Cardiac fibroblast (primary cell): Measurements from ENCODE around the gene PRR7.

Experiments used
- DNase-seq, 2 donors: peaks; one replicate each; pipeline versions ENCODE4 v3.0.0 to v3.0.0-alpha.2; 2010; ENCODE audit warnings: low read depth in 2 of 2
- H3K4me3 ChIP-seq, 2 donors: replicated peaks in 1 of 2; 1 replicate in 1 of 2; 2 replicates in 1 of 2; pipeline ENCODE4 v1.5.1; 2011; ENCODE audit warnings: low read depth in 2 of 2, low read length in 2 of 2, mild to moderate bottlenecking in 2 of 2, moderate library complexity in 1 of 2
- TF ChIP-seq, protein P1 (sequence below): IDR thresholded peaks from one replicate; pipeline ENCODE4 v1.5.1; 2011; ENCODE audit warnings: low read depth, mild to moderate bottlenecking, low read length, inconsistent platforms

Gene PRR7

DNA sequence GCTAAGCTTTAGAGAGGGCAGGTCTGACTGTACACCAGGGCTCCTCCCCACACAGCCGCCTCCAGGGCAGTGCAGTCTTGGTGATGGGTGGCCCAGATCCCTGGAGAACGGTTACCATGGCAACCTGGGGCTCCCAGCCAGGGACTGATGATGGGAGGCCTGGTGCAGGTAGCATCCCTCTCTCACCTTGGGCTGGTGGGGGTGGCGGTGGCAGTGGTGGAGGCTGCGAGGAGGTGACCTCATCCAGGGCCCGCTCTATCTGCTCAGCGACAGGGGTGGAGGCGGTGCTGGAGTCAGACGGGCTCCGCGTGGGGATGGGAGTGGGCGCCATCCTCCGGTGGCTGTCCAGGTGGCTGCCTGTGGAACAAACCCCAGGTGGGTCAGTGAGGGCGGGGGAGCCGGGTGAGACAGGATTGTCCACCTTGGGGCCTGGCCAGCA, 12.3 kb downstream of the PRR7 start:
- no peak overlapping the region for H3K4me3 ChIP-seq
- TF ChIP-seq, protein P1, sequence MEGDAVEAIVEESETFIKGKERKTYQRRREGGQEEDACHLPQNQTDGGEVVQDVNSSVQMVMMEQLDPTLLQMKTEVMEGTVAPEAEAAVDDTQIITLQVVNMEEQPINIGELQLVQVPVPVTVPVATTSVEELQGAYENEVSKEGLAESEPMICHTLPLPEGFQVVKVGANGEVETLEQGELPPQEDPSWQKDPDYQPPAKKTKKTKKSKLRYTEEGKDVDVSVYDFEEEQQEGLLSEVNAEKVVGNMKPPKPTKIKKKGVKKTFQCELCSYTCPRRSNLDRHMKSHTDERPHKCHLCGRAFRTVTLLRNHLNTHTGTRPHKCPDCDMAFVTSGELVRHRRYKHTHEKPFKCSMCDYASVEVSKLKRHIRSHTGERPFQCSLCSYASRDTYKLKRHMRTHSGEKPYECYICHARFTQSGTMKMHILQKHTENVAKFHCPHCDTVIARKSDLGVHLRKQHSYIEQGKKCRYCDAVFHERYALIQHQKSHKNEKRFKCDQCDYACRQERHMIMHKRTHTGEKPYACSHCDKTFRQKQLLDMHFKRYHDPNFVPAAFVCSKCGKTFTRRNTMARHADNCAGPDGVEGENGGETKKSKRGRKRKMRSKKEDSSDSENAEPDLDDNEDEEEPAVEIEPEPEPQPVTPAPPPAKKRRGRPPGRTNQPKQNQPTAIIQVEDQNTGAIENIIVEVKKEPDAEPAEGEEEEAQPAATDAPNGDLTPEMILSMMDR = no peak
- peak in 1 of 2 donors; percentile 38 for DNase-seq

DNA sequence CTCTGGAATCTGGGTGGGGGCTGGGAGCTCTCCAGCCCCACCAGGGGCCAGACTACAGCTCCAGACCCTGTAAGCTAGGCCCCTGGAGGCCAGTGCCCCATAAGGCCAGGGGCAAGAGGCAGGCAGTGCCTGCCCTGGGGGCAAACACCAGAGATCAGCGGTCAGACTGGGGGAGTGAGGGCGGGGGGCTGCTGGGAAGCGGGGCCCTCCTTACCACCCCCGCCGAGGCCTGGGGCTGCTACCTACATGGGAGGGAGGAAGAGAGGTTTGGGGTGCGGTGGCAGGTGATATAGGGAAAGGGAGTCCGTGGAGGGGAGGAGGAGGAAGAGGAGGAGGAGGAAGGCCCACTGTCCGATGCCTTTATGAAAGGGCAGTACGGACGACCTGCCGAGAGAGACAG, 12.7 kb downstream of the PRR7 start:
- DNase-seq = no peak
- TF ChIP-seq, protein P1 = no peak
- H3K4me3 ChIP-seq = no peak overlapping the region

DNA sequence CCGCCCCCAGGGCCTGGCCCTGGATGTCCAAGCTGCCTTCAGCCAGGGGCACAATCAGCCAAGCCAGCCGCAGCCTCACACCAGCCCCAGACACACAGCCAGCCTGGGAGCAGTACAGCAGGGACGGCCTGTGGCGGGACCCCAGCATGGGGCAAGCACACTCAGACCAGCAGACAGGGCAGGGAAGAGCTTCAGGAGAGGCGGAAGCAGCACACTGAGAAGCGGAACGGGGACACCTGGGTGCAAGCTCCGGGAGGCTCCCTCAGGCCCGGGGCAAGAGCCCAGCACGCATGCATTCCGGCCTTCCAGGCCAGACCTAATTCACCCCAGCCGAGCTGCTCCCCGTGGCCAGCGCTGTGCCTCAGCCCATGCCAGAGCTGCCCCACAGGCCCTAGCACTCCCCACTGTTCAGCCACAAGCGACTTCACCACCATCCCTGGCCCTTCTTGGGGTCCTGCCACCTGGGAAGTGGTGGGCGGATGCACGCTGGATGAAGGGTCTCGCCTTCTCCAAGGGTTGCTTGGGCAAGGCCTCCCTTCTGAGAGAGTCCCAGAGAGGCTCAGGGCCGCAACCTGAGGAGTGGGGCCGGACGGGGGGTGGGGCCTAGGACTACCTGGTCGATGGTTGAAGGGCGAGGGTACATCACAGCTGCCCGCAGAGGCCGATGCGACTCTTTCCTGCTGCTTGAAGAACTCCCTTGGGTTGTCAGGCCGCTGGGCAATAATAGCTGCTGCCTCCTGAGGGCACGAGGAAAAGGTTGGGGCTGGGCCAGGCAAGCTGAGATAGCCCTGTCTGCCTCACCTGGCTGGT, 13.4 kb downstream of the PRR7 start:
- no peak for DNase-seq
- no peak overlapping the region for H3K4me3 ChIP-seq
- TF ChIP-seq, protein P1 = no peak

DNA sequence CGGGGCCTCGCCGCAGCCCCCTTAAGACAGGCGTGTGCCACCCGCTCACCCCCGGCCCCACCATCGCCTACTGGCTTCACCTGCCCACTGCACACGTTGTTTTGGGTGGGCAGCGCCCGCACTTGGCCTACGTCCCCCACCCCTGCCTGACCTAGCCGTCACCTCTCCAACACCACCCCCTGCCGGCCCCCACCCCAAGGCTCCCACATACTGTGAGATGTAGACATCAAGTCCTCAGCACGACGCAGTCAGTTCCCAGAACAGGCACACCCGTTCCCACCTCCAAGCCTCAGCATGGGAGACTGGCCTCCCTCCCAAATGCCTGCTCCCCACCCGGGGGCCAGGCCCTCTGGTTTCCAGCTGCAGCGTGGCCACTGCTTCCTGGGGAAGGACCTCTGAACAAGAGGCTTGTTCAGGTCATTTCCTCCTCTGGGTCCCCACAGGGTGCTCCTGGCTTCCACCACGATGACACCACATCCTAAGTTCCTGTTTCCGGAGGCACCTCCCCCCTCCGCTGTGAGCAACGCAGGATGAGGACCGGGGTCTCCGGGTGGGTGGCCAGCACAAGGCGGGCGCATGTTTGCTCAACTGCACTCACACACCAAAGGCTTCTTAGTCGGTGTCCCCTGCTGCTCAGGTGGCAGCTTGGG, 15.5 kb downstream of the PRR7 start:
- H3K4me3 ChIP-seq = no peak overlapping the region
- TF ChIP-seq, protein P1 = no peak
- DNase-seq = peak in 1 of 2 donors; percentile 25

DNA sequence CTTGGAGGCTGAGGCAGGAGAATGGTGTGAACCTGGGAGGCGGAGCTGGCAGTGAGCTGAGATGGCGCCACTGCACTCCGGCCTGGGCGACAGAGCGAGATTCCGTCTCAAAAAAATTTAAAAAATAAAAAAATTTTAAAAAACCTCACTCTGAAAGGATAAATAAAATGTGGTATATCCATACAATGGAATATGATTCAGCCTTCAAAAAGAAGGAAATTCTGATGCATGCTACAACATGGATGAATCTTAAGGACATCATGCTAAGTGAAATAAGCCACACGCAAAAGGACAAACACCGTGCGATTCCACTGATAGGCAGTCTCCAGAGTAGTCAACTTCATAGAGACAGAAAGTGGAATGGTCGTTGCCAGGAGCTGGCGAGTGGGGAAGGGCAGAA, 18.4 kb downstream of the PRR7 start:
- no peak for DNase-seq
- no peak overlapping the region for H3K4me3 ChIP-seq
- TF ChIP-seq, protein P1 = no peak

DNA sequence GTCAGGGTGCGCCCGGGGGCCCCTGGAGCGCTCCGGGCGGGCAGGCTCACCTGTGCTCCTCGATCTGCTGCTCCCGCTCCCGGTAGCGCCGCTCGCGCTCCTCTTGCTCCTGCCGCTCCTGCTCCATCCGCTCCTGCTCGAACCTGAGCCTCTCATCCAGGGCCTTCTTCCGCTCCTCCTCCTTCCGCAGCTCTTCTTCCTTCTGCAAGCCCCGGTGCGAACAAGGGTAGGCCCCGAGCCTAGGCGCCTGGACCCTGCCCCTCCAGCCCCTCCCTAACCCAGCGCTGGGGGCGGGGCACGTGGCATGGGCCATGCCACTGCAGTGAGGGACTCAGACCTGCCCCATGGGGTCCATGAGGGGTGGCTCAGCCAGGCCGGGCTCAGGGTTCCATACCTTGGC, 20.2 kb downstream of the PRR7 start:
- DNase-seq = no peak
- no peak overlapping the region for H3K4me3 ChIP-seq
- TF ChIP-seq, protein P1 = no peak
